Neural crest cell (in vitro differentiated cells): ENCODE data around the gene YWHAB. TPM values are rescaled to one million over a fixed set of nuclear protein-coding genes. Genes with fewer than 3 reads are reported as not detected.

Experiments
- DNase-seq: peaks from one replicate; pipeline ENCODE4 v3.0.0; 2021; ENCODE audit warnings: low read depth, mixed read lengths, low spot score
- H3K27ac Mint-ChIP-seq: one replicate; pipeline ENCODE4 v1.8.0; 2021; ENCODE audit warnings: mild to moderate bottlenecking, mixed read lengths; ENCODE audit not compliant: unreplicated experiment
- H3K27me3 Mint-ChIP-seq: 2 replicates; pipeline ENCODE4 v1.8.0; 2021; ENCODE audit warnings: low read depth, mild to moderate bottlenecking, mixed read lengths
- H3K36me3 Mint-ChIP-seq: 2 replicates; pipeline ENCODE4 v1.8.0; 2021; ENCODE audit warnings: low read depth, mild to moderate bottlenecking, mixed read lengths
- H3K4me1 Mint-ChIP-seq: 2 replicates; pipeline ENCODE4 v1.8.0; 2021; ENCODE audit warnings: mixed read lengths
- H3K4me3 Mint-ChIP-seq: one replicate; pipeline ENCODE4 v1.8.0; 2021; ENCODE audit warnings: mild to moderate bottlenecking, mixed read lengths
- H3K9me3 Mint-ChIP-seq: 2 replicates; pipeline ENCODE4 v1.8.0; 2021; ENCODE audit warnings: mixed read lengths
- total RNA-seq: library from RNA; stranded (reverse); gene quantifications from 2 replicates; pipeline ENCODE4 v1.2.1, GENCODE V29; 2021
- TF ChIP-seq, protein P1 (sequence below): fragments of 200-600 bp; sonication (generic); conservative IDR thresholded peaks from 2 replicates; pipeline ENCODE4 v1.5.0; 2021; ENCODE audit warnings: antibody characterized with exemption, mild to moderate bottlenecking

YWHAB gene
- total RNA-seq, 1 donor from 2014 or later: 168 TPM

DNA sequence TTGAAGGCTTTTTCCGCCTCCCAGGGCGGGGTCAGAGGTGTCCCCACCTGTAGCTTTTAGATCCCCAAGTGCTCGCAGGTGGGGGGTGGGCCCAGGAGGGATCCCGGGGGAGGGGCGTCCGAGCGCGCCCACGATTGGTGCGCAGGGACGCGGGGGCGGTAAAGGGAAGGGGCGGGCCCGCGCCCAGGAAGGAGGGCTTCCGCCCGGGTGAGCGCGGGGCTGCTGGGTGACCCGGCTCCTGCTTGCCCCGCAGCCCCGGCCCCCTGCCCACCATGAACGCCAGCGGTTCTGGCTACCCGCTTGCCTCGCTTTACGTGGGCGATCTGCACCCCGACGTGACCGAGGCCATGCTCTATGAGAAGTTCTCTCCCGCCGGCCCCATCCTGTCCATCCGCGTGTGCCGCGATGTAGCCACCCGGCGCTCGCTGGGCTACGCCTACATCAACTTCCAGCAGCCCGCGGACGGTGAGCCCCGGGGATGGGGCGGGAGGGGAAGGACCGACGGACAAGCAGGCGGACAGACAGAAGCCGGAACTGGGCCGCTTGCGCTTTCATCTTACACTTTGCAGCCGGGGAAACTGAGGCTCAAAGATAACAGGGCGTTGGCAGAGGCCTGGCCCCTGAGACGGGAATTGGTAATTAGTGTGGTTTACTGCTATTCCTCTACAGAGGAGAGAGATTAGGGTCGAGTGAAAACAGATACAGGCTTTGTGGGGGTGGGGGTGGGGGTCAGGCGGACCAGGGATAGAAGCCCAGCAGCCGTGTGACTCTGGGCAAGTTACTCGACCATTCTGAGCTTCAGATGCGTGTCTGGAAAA is 24.6 kb downstream of the YWHAB start, which contains the start of gene PABPC1L:
Gene PABPC1L, plus strand, starts transcription at position 189 of the 818 bp plus-strand sequence. Its CDS starts 84 bp downstream, at position 273.
- peak within 1 kb of the TSS; percentile 89 for H3K4me3 Mint-ChIP-seq
- H3K9me3 Mint-ChIP-seq: no peaks in the 10 kb centered on the region
- TF ChIP-seq, protein P1, sequence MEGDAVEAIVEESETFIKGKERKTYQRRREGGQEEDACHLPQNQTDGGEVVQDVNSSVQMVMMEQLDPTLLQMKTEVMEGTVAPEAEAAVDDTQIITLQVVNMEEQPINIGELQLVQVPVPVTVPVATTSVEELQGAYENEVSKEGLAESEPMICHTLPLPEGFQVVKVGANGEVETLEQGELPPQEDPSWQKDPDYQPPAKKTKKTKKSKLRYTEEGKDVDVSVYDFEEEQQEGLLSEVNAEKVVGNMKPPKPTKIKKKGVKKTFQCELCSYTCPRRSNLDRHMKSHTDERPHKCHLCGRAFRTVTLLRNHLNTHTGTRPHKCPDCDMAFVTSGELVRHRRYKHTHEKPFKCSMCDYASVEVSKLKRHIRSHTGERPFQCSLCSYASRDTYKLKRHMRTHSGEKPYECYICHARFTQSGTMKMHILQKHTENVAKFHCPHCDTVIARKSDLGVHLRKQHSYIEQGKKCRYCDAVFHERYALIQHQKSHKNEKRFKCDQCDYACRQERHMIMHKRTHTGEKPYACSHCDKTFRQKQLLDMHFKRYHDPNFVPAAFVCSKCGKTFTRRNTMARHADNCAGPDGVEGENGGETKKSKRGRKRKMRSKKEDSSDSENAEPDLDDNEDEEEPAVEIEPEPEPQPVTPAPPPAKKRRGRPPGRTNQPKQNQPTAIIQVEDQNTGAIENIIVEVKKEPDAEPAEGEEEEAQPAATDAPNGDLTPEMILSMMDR: no peak
- H3K27ac Mint-ChIP-seq: peak within 1 kb of the TSS; percentile 57
- peaks cover 24% of the 10 kb centered on the region for H3K4me1 Mint-ChIP-seq
- peaks cover 10% of the 10 kb centered on the region for H3K36me3 Mint-ChIP-seq
- peak; percentile 46 for DNase-seq
- H3K27me3 Mint-ChIP-seq: no peaks in the 10 kb centered on the region

DNA sequence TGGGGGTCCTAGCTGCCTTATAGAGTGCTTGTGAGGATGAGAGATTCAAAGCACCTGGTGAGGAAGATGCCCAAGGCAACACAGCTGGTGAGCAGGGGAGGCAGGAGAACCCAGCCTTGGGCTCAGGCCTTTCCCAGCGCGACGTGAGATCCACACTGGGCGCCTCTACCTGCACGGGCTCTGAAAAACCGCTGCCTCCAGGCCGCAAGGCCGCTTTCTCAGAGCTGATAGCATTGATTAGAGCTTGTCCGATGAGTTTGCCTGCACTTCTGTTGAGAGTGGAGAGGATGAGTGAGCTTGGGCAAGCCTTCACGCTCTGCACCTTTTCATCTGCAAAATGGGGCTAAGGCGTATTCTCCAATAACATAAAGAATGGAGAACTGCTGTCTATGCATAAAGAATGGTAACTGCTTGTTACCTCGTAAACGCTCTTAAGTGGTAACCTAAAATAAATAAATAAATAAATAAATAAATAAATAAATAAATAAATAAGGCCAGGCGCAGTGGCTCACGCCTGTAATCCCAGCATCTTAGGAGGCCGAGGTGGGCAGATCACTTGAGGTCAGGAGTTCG is 25.3 kb downstream of the YWHAB start:
- TF ChIP-seq, protein P1: no peak
- H3K4me3 Mint-ChIP-seq: peak overlapping the region; percentile 89
- no peaks in the 10 kb centered on the region for H3K9me3 Mint-ChIP-seq
- peaks cover 10% of the 10 kb centered on the region for H3K36me3 Mint-ChIP-seq
- no peaks in the 10 kb centered on the region for H3K27me3 Mint-ChIP-seq
- DNase-seq: no peak
- peaks cover 24% of the 10 kb centered on the region for H3K4me1 Mint-ChIP-seq
- H3K27ac Mint-ChIP-seq: peak overlapping the region; percentile 57

DNA sequence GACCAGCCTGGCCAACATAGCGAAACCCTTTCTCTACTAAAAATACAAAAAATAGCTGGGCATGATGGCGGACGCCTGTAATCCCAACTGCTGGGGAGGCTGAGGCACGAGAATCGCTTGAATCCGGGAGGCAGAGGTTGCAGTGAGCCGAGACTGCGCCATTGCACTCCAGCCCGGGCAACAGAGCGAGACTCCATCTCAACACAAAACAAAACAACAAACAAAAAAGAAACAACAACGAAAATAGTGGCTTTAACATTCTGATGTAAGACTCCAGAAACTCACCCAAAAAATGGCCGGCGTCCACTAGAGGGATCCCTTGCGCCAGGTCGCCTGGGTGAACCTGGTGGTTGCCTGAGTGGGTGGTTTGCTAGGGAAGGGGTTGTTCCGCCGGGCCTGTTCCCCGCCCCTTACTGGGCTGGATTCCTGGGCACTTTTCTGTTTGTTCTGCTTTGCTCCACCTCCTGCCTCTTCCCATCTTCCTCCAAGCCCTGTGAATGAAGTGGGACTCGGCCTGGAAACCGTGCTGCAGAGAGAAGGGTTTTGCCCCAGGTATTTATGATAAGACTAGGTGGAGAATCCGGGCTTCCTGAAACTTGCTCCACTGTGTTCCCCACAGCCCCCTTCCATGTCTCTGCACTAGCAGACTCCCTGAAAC is 25.9 kb downstream of the YWHAB start:
- peak overlapping the region; percentile 12 for H3K27ac Mint-ChIP-seq
- no peaks in the 10 kb centered on the region for H3K27me3 Mint-ChIP-seq
- TF ChIP-seq, protein P1: peak; percentile 59
- peaks cover 7% of the 10 kb centered on the region for H3K36me3 Mint-ChIP-seq
- DNase-seq: peak; percentile 70
- H3K9me3 Mint-ChIP-seq: no peaks in the 10 kb centered on the region
- peak overlapping the region; percentile 85 for H3K4me3 Mint-ChIP-seq
- peaks cover 24% of the 10 kb centered on the region for H3K4me1 Mint-ChIP-seq

GRCh38 chr20:44912189-44912588 is 26.7 kb downstream of the YWHAB start:
- no peak for DNase-seq
- Mint-ChIP-seq H3K27me3 (no peaks in the 10 kb centered on the region), H3K4me1 (peaks cover 24% of the 10 kb centered on the region), H3K36me3 (peaks cover 7% of the 10 kb centered on the region), H3K27ac (no peak overlapping the region), H3K9me3 (no peaks in the 10 kb centered on the region), H3K4me3 (peak overlapping the region; percentile 85)
- TF ChIP-seq, protein P1: no peak

GRCh38 chr20:44914924-44915323 is 29.4 kb downstream of the YWHAB start:
- no peak for DNase-seq
- Mint-ChIP-seq H3K4me3 (no peak overlapping the region), H3K27ac (no peak overlapping the region), H3K4me1 (peaks cover 12% of the 10 kb centered on the region), H3K36me3 (peaks cover 7% of the 10 kb centered on the region), H3K27me3 (no peaks in the 10 kb centered on the region), H3K9me3 (no peaks in the 10 kb centered on the region)
- TF ChIP-seq, protein P1: no peak
